ENCODE measurements around the gene TLL2. TPM values are rescaled to one million over a fixed set of nuclear protein-coding genes. Genes with fewer than 3 reads are reported as not detected.

The TLL2 gene
- total and polyA plus RNA-seq, 2 of the 4 experiments (the other 2 are of a cell fraction): under 0.01 to 0.05 TPM

GRCh38 chr10:96420228-96421009, 93.3 kb downstream of the TLL2 start:
- Histone ChIP-seq H2BK20ac (ENCODE audit: low read depth, low read length) (no peak overlapping the region), H2BK120ac (ENCODE audit: low read depth, low read length) (no peak overlapping the region), H3K27me3 (ENCODE audit: control insufficient read depth, insufficient read depth, low read length) (no peaks in the 10 kb centered on the region; the same call in none of the 2 replicates), H3K23ac (ENCODE audit: low read depth, low read length) (no peak overlapping the region), H2BK5ac (ENCODE audit: low read depth, low read length, poor library complexity, severe bottlenecking) (no peak overlapping the region), H3K9me1 (ENCODE audit: insufficient read depth, low read length) (no peaks in the 10 kb centered on the region), H3K27ac (ENCODE audit: insufficient read depth, low read length) (no peak overlapping the region), H3K14ac (replicated peaks; ENCODE audit: low read depth, low read length) (no peak overlapping the region), H3K36me3 (ENCODE audit: control insufficient read depth, insufficient read depth, low read length) (no peaks in the 10 kb centered on the region), H2BK15ac (ENCODE audit: low read depth, low read length) (no peak overlapping the region), H3K4me3 (ENCODE audit: insufficient read depth, low read depth, low read length) (no peak overlapping the region), H3K4ac (ENCODE audit: low read depth, low read length) (no peak overlapping the region), H4K5ac (ENCODE audit: low read depth, low read length) (no peak overlapping the region), H4K20me1 (ENCODE audit: insufficient read depth, low read length) (no peaks in the 10 kb centered on the region), H3K18ac (ENCODE audit: low read depth, low read length) (no peak overlapping the region), H2AK9ac (replicated peaks; ENCODE audit: low read depth, low read length, poor library complexity) (no peak overlapping the region), H3K4me1 (ENCODE audit: control insufficient read depth, insufficient read depth, low read length) (no peaks in the 10 kb centered on the region), H3K56ac (ENCODE audit: extremely low read depth, insufficient read depth, low read length) (no peak overlapping the region), H3K79me1 (ENCODE audit: low read depth in 1 of 2, low read length in 2 of 2) (no peaks in the 10 kb centered on the region), H4K8ac (ENCODE audit: low read depth in 2 of 2, low read length in 2 of 2) (no peak overlapping the region), H2AFZ (replicated peaks; ENCODE audit: low read length, poor library complexity) (no peak overlapping the region), H3K9me3 (ENCODE audit: control insufficient read depth, insufficient read depth, low read length) (no peaks in the 10 kb centered on the region), H3K9ac (ENCODE audit: low read depth, low read length) (no peak overlapping the region), H4K91ac (ENCODE audit: insufficient read depth, low read depth, low read length) (no peak overlapping the region), H3K4me2 (ENCODE audit: low read depth, low read length) (no peak overlapping the region), H2AK5ac (ENCODE audit: low read depth, low read length) (no peak overlapping the region)
- intact Hi-C loops (cut with micrococcal nuclease) (no loop called here), in situ Hi-C loops (cut with MboI; ENCODE audit: low sequenced_read_pairs) (no loop called here), dilution Hi-C loops (cut with HindIII; ENCODE audit: low sequenced_read_pairs, unreplicated experiment) (no loop called here)
- no TSS peak for BruUV-seq (replicated peaks)
- 76% methylated on average over 10 of the region's 15 CpGs; no CpG with 5 or more reads in 1 of the 2 experiments for WGBS, 2 experiments (ENCODE audit: extremely low coverage in 2 of 2, insufficient read length in 1 of 2)
- DNase-seq (no peak), ATAC-seq (ENCODE audit: low read depth) (no peak)
- CTCF ChIA-PET: no interaction called here
- no peak for TF ChIP-seq POLR2A (IDR thresholded peaks at IDR 0.05; ENCODE audit: low read depth, low read length)
- no peak for TF ChIP-seq CHD1 (IDR thresholded peaks at IDR 0.05; ENCODE audit: low read depth, low read length)
- POLR2A ChIA-PET (ENCODE audit: unreplicated experiment): no interaction called here
